Right cardiac atrium (tissue), 5 donors: ENCODE results near the gene IL17C. TPM values are rescaled to one million over a fixed set of nuclear protein-coding genes. Genes with fewer than 3 reads are reported as not detected.

ENCODE experiments used
- ATAC-seq, 2 donors: fragments of 200-7000 bp; cut with Tn5 transposase; one replicate each; pipeline versions ENCODE4 v1.8.0 to v1.9.1; 2020; ENCODE audit warnings: moderate library complexity in 2 of 2, mild to moderate bottlenecking in 1 of 2
- DNase-seq, 3 donors: peaks; one replicate each; pipeline ENCODE4 v3.0.0-alpha.2; 2020
- H3K27ac ChIP-seq: one replicate; pipeline ENCODE4 v1.5.1; 2013; ENCODE audit warnings: mild to moderate bottlenecking, low read length, control low read depth, moderate library complexity
- H3K27me3 ChIP-seq: one replicate; pipeline ENCODE4 v1.6.1; 2013; ENCODE audit not compliant: control insufficient read depth, insufficient read depth
- H3K4me1 ChIP-seq: one replicate; pipeline ENCODE4 v1.6.1; 2013; ENCODE audit warnings: low read length; ENCODE audit not compliant: control insufficient read depth, insufficient read depth
- H3K4me3 ChIP-seq: one replicate; pipeline ENCODE4 v1.5.1; 2013; ENCODE audit warnings: low read length, control low read depth
- H3K9me3 ChIP-seq: one replicate; pipeline ENCODE4 v1.6.1; 2013; ENCODE audit warnings: low read length; ENCODE audit not compliant: control insufficient read depth
- WGBS: extraction: QIAGEN DNeasy Blood & Tissue Kit; methylation state at CpG from one replicate; pipeline ENCODE4 v1.1.7; 2013; 5-methylcytosine and 5-hydroxymethylcytosine counted together
- intact Hi-C, 4 donors: fragments of 100-400 bp; cut with DNase I; formaldehyde crosslinking; loops; one replicate each; pipeline versions ENCODE4 v1.11.0 to v1.14.0; 2022 to 2023
- polyA plus RNA-seq: library from polyadenylated mRNA; stranded (reverse); fragments of 200-250 nt; gene quantifications from one replicate; pipeline ENCODE4 v1.2.3, GENCODE V29; 2013
- total RNA-seq, 4 donors: library from RNA; stranded (reverse); fragmentation: NEBNext Ultra II Directional; extraction: Animal tissue kit (Norgen Biotek cat#: 25700); gene quantifications; one replicate each; pipeline ENCODE4 v1.2.1, GENCODE V29; 2021
- donor health status: healthy with polysubstance abuse.
- donor health status: DM: no; HTN: yes; CAD: no.
- donor health status: DM: no; HTN: no; CAD: no.
- donor health status: DM: no; HTN: yes; CAD: no; lungs with severe emphysema.
- donor health status: DM: yes; HTN: yes; CAD: no.

Gene IL17C
- total and polyA plus RNA-seq, 5 donors = not detected

- no peaks in the 10 kb centered on the region for H3K27me3 ChIP-seq
Observed at GRCh38 chr16:88639231-88640038, 1.1 kb downstream of the IL17C start.

GRCh38 chr16:88640039-88640495 is 1.7 kb downstream of the IL17C start:
- H3K27me3 ChIP-seq = no peaks in the 10 kb centered on the region
- DNase-seq = no peak

More at GRCh38 chr16:88639231-88640038, 1.1 kb downstream of the IL17C start:
- Histone ChIP-seq H3K4me1 (no peaks in the 10 kb centered on the region), H3K27ac (no peak overlapping the region), H3K4me3 (no peak overlapping the region), H3K9me3 (no peaks in the 10 kb centered on the region)
- DNase-seq (peak in 1 of 3 donors; percentile 65), ATAC-seq (no peak)
- WGBS = 27% methylated on average over 45 of the region's 45 CpGs
- intact Hi-C loops = no loop called here

GRCh38 chr16:88640498-88641247 is 2.3 kb downstream of the IL17C start:
- H3K4me1 ChIP-seq = no peaks in the 10 kb centered on the region
- H3K4me3 ChIP-seq = no peak overlapping the region
- 63% methylated on average over 17 of the region's 17 CpGs for WGBS
- no peak overlapping the region for H3K27ac ChIP-seq
- H3K27me3 ChIP-seq = no peaks in the 10 kb centered on the region
- ATAC-seq = no peak
- intact Hi-C loops = no loop called here
- DNase-seq = peak in 1 of 3 donors; percentile 38
- no peaks in the 10 kb centered on the region for H3K9me3 ChIP-seq

More at GRCh38 chr16:88640039-88640495, 1.7 kb downstream of the IL17C start:
- Histone ChIP-seq H3K9me3 (no peaks in the 10 kb centered on the region), H3K27ac (no peak overlapping the region), H3K4me3 (no peak overlapping the region), H3K4me1 (no peaks in the 10 kb centered on the region)
- intact Hi-C loops = no loop called here
- 47% methylated on average over 13 of the region's 13 CpGs for WGBS
- no peak for ATAC-seq

GRCh38 chr16:88642881-88643643 is 4.7 kb downstream of the IL17C start:
- 91% methylated on average over 58 of the region's 58 CpGs for WGBS
- Histone ChIP-seq H3K27ac (no peak overlapping the region), H3K4me1 (no peaks in the 10 kb centered on the region), H3K27me3 (no peaks in the 10 kb centered on the region), H3K9me3 (no peaks in the 10 kb centered on the region), H3K4me3 (no peak overlapping the region)
- intact Hi-C loops = no loop called here
- no peak for ATAC-seq
- DNase-seq = peak in 1 of 3 donors; percentile 59

- ATAC-seq (no peak), DNase-seq (no peak)
- H3K4me3 ChIP-seq = no peak overlapping the region
- H3K27me3 ChIP-seq = no peaks in the 10 kb centered on the region
- 91% methylated on average over 9 of the region's 9 CpGs for WGBS
- no peaks in the 10 kb centered on the region for H3K4me1 ChIP-seq
- intact Hi-C loops = no loop called here
- no peak overlapping the region for H3K27ac ChIP-seq
- no peaks in the 10 kb centered on the region for H3K9me3 ChIP-seq
Observed at GRCh38 chr16:88643644-88643932, 5.2 kb downstream of the IL17C start.

GRCh38 chr16:88645455-88645854 is 7.1 kb downstream of the IL17C start:
- 94% methylated on average over 16 of the region's 16 CpGs for WGBS
- H3K4me3 ChIP-seq = no peak overlapping the region
- no peak for DNase-seq

GRCh38 chr16:88645941-88646340 is 7.6 kb downstream of the IL17C start:
- H3K4me3 ChIP-seq = no peak overlapping the region
- no peak overlapping the region for H3K27ac ChIP-seq
- WGBS = 90% methylated on average over 23 of the region's 23 CpGs
- H3K4me1 ChIP-seq = no peaks in the 10 kb centered on the region
- H3K9me3 ChIP-seq = no peaks in the 10 kb centered on the region
- H3K27me3 ChIP-seq = no peaks in the 10 kb centered on the region
- no peak for ATAC-seq
- intact Hi-C loops = no loop called here
- peak in 2 of 3 donors; percentile 36 to 63 for DNase-seq

More at GRCh38 chr16:88645455-88645854, 7.1 kb downstream of the IL17C start:
- H3K9me3 ChIP-seq = no peaks in the 10 kb centered on the region
- ATAC-seq = no peak
- intact Hi-C loops = no loop called here
- no peak overlapping the region for H3K27ac ChIP-seq
- H3K27me3 ChIP-seq = no peaks in the 10 kb centered on the region
- no peaks in the 10 kb centered on the region for H3K4me1 ChIP-seq

- Histone ChIP-seq H3K27ac (no peak overlapping the region), H3K9me3 (no peaks in the 10 kb centered on the region), H3K4me1 (peaks cover 4% of the 10 kb centered on the region), H3K4me3 (no peak overlapping the region), H3K27me3 (no peaks in the 10 kb centered on the region)
- ATAC-seq = no peak
- intact Hi-C loops = no loop called here
- WGBS = 84% methylated on average over 28 of the region's 28 CpGs
- peak in 2 of 3 donors; percentile 41 to 55 for DNase-seq
Observed at GRCh38 chr16:88646345-88647034, 8.1 kb downstream of the IL17C start.

GRCh38 chr16:88647178-88648070 is 9.1 kb downstream of the IL17C start:
- DNase-seq (peak in 2 of 3 donors; percentile 46 to 62), ATAC-seq (no peak)
- intact Hi-C loops = no loop called here
- H3K4me3 ChIP-seq = no peak overlapping the region
- no peaks in the 10 kb centered on the region for H3K9me3 ChIP-seq
- WGBS = 91% methylated on average over 22 of the region's 22 CpGs
- H3K4me1 ChIP-seq = peaks cover 5% of the 10 kb centered on the region
- H3K27me3 ChIP-seq = no peaks in the 10 kb centered on the region
- H3K27ac ChIP-seq = no peak overlapping the region
